ENCODE measurements around the gene SMIM20.

GRCh38 chr4:25904748-25905082 lies 9.3 kb upstream of the SMIM20 start:
- no peak for TF ChIP-seq CTCF (conservative IDR thresholded peaks at IDR 0.05; ENCODE audit: low read length)
- TF ChIP-seq EZH2phosphoT487 (IDR thresholded peaks at IDR 0.05; ENCODE audit: borderline replicate concordance) = no peak
